Right lung (tissue), 5 donors: Measurements from ENCODE around the gene MGRN1. TPM values are rescaled to one million over a fixed set of nuclear protein-coding genes. Genes with fewer than 3 reads are reported as not detected.
"Not testable (repeated sequence)": the region's sequence is repeated elsewhere in the genome, so short reads cannot be mapped to it uniquely, and the experiment has no call there.

ENCODE experiments used
- DNase-seq, 2 donors: peaks; one replicate each; pipeline ENCODE4 v3.0.0-alpha.2; 2013
- polyA plus RNA-seq, 5 donors: library from polyadenylated mRNA; unstranded; fragments of 120-200 nt; gene quantifications; one replicate each; pipeline versions ENCODE4 v1.2.1 to v1.2.3, GENCODE V29; 2013; ENCODE audit warnings: inconsistent platforms in 1 of 5, low replicate concordance in 1 of 5; ENCODE audit not compliant: insufficient read length in 5 of 5, insufficient read depth in 1 of 5

MGRN1 gene
- polyA plus RNA-seq, 5 donors: 38.2 to 87.7 (median 58.2) TPM

DNA sequence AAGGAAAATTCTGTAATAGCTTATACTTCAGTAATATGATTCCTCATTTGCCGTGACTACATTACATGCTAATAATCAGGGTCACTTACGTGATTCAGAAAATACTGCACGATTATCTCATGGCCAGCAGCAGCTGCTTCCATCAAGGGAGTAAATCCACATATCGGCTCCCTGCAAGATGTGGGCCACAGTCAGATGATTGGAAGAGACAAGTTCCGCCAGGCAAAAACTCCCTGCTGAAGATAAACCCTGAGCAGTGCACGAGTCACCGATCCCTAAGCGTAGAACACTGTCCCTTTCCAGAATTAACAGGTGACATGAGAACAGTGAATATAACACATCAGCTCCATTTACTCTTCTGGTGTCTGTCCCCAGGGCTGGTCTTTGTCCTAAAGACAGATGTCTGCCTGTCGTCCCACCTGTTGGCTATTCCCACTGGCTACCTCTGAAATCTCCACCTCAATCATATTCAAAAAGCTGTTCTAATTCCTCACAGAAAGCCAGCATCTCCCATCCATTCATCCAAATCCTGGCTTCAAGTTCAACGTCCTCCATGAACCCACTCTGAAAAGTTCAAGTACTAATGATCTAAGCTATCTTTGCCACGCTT, 100.1 kb downstream of the MGRN1 start:
- DNase-seq: no peak

- DNase-seq: no peak
These were observed 102.0 kb downstream of the MGRN1 start for GRCh38 chr16:4726616-4727015.

GRCh38 chr16:4728676-4729075, 104.0 kb downstream of the MGRN1 start:
- DNase-seq: no peak

DNA sequence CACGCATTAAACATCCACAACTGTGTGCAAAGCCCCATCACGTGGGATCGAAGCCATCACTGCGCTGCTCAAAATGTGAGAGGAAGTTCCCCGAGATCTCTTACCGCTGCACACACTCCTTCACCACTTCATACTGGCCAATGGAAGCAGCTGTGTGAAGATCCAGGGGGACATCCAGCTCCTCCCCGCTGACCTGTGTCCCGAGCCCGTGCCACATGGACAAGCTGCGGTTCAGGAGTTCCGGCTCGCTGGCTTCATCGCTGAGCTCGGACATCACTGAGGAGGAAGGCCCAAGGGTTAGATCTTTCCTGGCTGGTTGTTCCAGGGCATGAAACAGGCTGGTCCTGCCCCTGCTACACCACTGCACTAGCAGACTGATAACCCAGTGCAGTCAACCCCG, 105.2 kb downstream of the MGRN1 start:
- DNase-seq: no peak

DNA sequence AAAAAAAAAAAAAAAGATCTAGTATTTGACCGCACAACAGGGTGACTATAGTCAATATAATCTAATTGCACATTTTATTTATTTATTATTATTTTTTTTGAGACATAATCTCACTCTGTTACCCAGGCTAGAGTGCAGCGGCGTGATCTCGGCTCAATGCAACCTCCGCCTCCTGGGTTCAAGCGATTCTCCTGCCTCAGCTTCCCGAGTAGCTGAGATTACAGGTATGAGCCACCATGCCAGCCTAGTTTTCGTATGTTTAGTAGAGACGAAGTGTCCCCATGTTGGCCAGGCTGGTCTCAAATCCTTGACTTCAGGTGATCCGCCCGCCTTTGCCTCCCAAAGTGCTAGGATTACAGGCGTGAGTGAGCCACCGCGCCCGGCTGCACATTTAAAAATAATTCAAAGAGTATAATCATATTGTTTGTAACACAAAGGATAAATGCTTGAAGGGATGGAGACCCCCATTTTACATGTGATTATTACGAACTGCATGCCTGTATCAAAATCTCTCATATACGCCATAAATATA, 108.7 kb downstream of the MGRN1 start:
- DNase-seq: no peak

DNA sequence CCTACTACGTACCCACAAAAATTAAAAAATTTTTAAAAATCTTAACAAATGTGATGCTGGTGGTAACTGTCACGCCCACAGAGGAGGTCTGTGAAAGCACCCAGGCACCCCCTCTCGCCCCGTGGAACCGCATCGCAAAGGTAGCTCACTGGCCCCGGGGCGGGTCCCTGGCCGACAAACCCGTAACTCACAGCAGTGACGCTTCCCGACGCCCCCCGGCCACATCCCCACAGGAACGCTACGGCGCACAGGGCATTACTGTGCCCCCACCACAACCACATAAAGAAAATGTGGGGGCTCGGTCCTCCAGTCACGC, 109.1 kb downstream of the MGRN1 start:
- peak in 1 of 2 donors; percentile 15 for DNase-seq

DNA sequence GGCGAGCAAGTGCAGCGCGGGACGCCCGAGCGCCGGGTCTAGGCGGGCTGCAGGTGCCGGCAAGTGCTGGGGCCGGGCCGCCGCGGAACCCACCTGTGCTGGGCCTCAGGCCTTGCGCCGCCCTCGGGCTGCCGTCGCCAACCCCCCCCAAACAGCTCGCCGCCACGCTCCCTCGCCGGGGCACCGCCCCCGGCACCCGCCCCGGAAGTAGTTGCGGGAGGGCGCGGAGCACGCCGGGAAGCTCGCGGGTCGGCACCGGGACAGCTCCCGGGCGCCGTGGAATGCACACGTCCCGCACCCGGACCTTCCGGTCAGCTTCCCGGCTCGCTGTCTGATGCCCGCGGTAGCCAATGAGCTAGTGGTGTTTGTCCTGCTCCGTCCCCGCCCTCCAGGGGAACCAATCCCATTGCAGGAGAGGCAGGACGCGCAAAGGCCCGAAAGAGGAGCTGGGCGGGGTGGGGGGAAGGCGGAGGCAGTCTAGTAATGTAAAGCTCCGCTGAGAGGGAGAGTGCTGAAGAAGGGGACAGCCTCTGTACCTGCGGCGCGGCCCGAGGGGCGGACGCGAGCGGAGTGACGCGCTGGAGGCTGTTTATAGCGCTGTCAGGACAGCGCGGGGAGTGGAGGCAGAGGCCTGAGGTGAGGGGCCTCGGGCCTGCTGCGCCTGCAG, 109.6 kb downstream of the MGRN1 start, which contains the start of the genes ANKS3 and DNAAF8:
ANKS3 (minus strand) TSS at position 209 of the 667 bp plus-strand sequence. CDS start 4,122 bp downstream, outside the sequence.
DNAAF8 (plus strand) TSS at position 475 of the 667 bp plus-strand sequence. CDS start 1,978 bp downstream, outside the sequence.
- peak; percentile 90 for DNase-seq

GRCh38 chr16:4734730-4735535, 110.3 kb downstream of the MGRN1 start:
- DNase-seq: peak; percentile 75 to 81

DNA sequence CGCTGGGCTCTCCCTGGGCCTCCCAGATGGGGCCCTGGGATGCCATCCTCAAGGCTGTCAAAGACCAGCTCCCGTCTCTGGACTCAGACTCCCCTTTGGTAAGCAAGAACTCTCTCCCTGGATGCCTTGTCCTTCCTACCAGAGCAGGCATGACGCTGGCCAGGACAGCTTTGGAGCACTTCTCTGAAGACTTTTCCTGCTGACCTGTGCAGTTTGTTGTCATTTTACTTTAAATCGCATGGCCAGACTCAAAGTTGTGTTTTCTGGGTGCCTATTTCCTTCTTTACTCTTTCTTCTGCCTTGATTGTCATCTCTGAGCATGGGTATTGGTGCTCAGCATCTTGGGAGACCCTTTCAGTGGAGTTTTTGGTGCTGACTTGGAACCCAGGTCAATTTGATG, 111.9 kb downstream of the MGRN1 start:
- DNase-seq: no peak

DNA sequence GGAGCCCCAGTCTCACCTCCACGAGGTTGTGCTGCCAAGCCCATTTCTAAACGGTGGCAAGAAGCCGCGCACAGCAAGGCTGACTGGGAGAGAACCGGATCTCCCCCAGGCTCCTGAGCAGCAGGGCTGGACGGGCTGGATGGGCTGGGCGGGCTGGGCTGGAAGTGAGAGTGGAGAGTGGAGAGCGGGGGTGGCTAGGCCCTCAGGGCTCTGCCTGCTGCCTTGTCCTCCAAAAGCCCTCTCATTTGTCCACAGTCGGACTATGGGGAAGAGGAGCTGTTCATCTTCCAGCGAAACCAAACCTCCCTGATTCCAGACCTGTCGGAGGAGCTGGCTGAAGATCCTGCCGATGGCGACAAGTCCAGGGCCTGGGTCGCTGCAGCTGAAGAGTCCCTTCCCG, 112.9 kb downstream of the MGRN1 start:
- no peak for DNase-seq

GRCh38 chr16:4738370-4738769, 113.7 kb downstream of the MGRN1 start:
- not testable (repeated sequence) for DNase-seq

Other genes starting within 250 kb of the MGRN1 start
- 10 to 100 TPM; 13.9 to 26.1 (median 18.5) TPM for gene CORO7, start 208.2 kb upstream of the MGRN1 start, polyA plus RNA-seq
- 10 to 100 TPM; 30.6 to 39.5 (median 36.1) TPM for gene DNAJA3, start 199.0 kb upstream of the MGRN1 start, polyA plus RNA-seq
- 10 to 100 TPM; 32.9 to 51.1 (median 42.7) TPM for gene NMRAL1, start 150.2 kb upstream of the MGRN1 start, polyA plus RNA-seq
- gene HMOX2, start 148.4 kb upstream of the MGRN1 start, polyA plus RNA-seq: 10 to 100 TPM; 38.7 to 57.1 (median 39.5) TPM
- 10 to 100 TPM; 17.1 to 29.3 (median 19.1) TPM for gene CDIP1, start 86.1 kb upstream of the MGRN1 start, polyA plus RNA-seq
- under 1 TPM; 0.27 to 0.54 (median 0.33) TPM for gene C16orf96, start 68.5 kb upstream of the MGRN1 start, polyA plus RNA-seq
- gene UBALD1, start 9.9 kb upstream of the MGRN1 start, polyA plus RNA-seq: 10 to 100 TPM; 10.2 to 34.0 (median 18.5) TPM
- gene NUDT16L1, start 68.7 kb downstream of the MGRN1 start, polyA plus RNA-seq: 10 to 100 TPM; 26.0 to 57.7 (median 31.2) TPM
- 10 to 100 TPM; 20.5 to 33.0 (median 28.6) TPM for gene ANKS3, start 109.4 kb downstream of the MGRN1 start, polyA plus RNA-seq
- gene DNAAF8, start 109.7 kb downstream of the MGRN1 start, polyA plus RNA-seq: 1 to 10 TPM; 1.6 to 4.8 (median 2.4) TPM
- 10 to 100 TPM; 12.7 to 20.4 (median 16.9) TPM for gene ZNF500, start 142.3 kb downstream of the MGRN1 start, polyA plus RNA-seq
- under 1 TPM in 2 of 5 donors, not detected in 3; 0.19 to 0.38 TPM for gene SEPTIN12, start 163.5 kb downstream of the MGRN1 start, polyA plus RNA-seq
- gene SMIM22, start 170.5 kb downstream of the MGRN1 start, polyA plus RNA-seq: 1 to 10 TPM; 2.2 to 5.0 (median 4.4) TPM
- gene ROGDI, start 177.8 kb downstream of the MGRN1 start, polyA plus RNA-seq: 10 to 100 TPM; 25.1 to 55.7 (median 39.4) TPM
- gene GLYR1, start 222.5 kb downstream of the MGRN1 start, polyA plus RNA-seq: 100 to 1,000 TPM; 110 to 125 (median 122) TPM
- 10 to 100 TPM; 29.7 to 38.2 (median 31.1) TPM for gene UBN1, start 222.7 kb downstream of the MGRN1 start, polyA plus RNA-seq